HG03103 (cell line): ENCODE data around the gene MIGA2.
A peak's percentile ranks its signal among the peaks of the same experiment; 100 is the strongest.

Source experiments
- ATAC-seq: cut with Tn5 transposase; IDR thresholded peaks from one replicate; pipeline ENCODE4 v1.9.1; 2021; ENCODE audit warnings: low read depth; ENCODE audit not compliant: unreplicated experiment

The MIGA2 gene

GRCh38 chr9:129095908-129096307, 59.5 kb downstream of the MIGA2 start:
- no peak for ATAC-seq

GRCh38 chr9:129097671-129098306, 61.4 kb downstream of the MIGA2 start:
- ATAC-seq: no peak

- ATAC-seq: no peak
These were observed 61.9 kb downstream of the MIGA2 start for GRCh38 chr9:129098328-129098727.

DNA sequence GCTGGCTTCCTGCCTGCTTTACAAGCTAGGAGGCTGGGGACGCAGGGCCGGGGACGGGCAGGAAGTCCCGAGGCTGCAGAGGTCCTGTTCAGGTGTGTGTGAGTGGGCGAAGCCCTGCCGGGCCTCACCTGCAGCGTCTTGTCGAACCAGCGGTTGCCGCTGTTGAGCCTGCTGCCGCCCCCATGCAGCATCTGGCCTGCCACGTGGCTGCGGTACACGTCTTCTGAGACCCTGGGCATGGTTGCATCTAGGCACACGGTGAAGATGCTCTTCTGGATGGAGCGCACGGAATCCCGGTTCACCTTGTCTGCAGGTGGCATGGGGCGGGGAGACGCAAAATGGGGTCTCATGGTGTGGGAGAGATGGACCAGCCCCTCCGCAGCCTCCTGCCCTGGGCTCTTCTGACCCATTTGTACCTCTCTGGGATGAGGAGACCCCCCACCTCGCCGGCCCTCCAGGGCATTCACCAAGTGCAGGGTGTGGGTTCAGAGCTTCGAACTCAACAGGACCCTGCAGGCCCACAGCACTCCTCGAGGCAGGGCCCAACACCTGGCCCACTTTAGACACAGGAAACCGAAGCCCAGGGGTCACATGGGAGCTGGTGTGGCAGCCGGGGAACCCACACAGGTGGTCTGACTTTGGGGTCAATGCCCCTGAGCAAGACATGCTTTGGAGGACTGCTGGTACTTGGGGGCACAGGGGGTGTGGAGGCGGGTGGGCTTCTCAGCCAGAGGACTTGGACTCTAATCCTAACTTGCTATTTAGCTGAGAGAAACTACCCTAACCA, 64.2 kb downstream of the MIGA2 start:
- no peak for ATAC-seq

GRCh38 chr9:129101279-129101678, 64.9 kb downstream of the MIGA2 start:
- no peak for ATAC-seq

DNA sequence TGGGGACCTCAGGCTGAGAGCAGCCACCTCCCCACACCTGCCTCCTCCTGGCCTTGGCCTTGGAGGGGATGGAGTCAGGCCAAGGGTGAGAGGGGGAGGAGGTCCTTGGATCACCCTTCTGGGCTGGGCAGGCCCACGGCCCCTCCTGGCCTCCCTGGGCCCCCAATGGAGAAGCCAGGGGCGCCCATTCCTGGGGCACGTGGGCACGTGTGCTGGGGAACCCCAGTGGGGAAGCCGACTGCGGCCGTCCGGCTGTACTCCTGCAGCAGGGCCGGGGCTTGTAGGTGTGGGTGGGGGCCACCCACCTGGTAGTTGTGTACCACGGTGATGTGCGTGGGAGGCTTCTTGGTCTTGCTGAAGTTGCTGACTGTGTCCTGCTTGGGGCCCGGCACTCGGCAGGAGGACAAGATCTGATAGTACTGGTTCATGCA, 65.7 kb downstream of the MIGA2 start:
- ATAC-seq: no peak

GRCh38 chr9:129102791-129103594, 66.6 kb downstream of the MIGA2 start:
- no peak for ATAC-seq

DNA sequence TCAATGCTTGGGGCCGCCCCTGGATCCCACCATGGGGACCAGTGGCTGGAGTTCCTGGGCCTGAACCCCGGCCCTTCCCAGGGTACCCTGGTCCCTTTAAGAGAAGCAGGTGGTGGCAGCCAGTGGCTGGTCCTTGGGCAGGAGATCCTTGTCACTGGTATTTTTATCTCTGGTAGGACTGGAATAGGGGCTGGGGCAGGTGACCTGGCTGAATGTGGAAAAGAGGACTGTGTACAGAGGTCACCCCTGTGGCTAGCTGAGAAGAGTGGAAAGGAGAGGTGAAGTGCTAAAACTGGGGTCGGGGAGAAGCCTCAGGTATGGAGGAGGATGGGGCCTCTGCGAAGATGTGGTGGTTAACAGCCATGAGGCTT, 67.2 kb downstream of the MIGA2 start:
- ATAC-seq: no peak

DNA sequence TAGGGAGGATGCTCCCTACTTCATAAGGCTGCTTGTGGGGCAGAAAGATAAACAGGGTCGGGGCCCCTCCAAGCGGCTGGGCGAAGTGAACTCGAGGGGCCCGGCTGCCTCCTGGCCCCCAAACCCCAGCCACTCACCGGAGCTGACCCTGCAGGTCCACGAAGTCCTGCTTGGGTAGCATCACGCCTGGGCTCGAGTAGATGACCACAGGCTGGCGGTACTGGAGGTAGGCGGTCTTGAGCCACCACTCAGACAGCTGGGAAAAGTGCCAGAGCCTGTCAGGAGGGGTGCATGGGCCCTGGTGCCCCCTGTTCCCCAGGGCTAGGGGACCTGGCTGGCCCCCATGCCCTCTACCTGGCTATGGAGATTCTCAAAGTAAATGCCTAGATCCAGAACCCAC, 67.6 kb downstream of the MIGA2 start:
- no peak for ATAC-seq

DNA sequence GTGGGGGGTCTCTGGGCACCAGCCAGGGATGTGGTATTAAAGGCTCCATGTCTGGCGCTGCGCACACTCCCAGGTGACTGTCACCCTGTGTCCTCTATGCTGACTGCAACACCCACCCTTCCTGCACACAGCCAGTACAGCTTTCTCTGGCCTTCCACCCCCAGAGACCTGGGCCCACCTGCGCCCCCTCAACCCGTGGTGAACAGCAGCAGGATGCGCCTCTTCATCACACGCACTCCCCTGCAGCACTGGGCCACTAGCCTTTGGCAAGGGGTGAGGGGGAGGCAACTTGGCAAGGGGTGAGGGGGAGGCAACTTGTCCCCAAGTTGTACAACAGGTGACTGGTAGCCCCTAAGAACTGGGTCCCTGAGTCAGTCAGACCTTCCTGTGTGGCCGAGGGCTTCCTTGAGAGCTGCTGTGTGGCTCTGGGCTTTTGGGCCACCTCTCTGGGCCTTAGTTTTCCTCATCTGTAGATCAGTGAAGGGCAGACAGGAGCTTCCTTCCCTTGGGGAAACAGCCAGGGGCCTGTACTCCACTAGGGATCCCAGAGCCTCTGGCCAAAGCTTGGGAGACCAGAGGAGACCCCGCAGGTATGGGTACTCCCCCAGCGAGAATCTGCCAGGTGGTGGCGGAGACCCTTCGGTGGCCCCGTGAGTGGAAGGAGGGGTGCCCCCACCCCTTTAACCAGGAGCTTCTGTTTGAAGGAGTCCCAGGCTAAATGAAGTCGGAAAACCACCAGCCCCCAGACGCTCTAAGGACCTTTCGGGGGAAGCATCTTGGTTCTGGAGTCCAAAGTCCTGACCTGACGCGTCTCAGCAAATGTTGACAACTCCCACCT, 69.7 kb downstream of the MIGA2 start:
- ATAC-seq: no peak

DNA sequence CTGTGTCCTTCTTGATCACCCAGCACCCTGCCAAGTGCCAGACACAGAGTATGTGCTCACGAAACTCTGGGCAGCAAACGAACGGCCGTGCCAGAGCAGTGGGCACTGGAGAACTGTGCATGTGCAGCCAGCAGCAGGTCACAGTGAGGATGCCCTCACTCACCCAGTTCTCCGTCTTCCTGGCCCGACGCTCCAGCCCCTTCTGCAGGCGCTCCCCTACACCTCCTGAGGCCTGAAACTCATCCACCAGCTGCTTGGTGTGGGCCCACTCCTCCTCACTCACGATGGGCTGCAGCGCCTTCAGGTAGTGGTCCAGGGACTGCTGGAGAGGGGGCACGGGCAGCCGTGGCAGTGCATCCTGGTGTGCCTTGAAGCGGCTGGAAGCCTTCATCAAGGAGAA, 71.2 kb downstream of the MIGA2 start:
- no peak for ATAC-seq

DNA sequence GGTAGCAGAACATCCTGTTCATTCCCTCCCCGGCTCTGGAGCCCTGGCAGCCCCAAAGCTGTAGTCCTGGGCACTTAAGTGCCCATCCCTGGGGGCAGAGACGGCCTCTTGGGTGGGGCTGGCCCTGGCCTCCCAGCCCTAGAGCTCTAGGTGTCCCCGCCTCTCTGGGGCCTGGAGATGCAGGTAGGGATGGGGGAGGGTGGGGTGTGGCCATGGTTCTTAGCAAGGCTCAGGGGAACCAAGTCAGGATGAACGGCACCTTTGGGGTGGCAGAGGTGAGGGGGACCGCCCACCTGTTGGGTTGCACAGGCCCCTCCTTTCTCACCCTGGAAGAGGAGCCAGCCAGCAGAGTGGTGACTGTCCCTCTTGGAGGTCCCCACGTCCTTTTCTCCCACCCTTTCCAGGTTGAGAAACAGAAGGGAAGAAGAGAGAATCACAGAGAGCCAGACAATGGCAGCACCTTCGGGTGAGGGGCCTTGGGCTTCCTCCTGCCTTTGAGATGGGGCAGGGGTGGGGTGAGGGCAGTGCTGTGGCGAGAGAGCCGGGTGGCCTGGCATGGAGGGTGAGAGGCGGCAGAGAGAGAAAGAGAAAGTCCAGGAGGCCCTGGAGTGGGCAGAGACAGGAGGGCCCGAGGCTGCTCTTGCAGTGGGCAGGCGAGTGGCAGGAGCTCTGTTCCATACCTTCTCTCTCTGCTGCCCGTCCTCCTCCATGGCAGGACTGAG, 71.8 kb downstream of the MIGA2 start:
- ATAC-seq: no peak

- no peak for ATAC-seq
These were observed 72.5 kb downstream of the MIGA2 start for GRCh38 chr9:129108805-129109536.

DNA sequence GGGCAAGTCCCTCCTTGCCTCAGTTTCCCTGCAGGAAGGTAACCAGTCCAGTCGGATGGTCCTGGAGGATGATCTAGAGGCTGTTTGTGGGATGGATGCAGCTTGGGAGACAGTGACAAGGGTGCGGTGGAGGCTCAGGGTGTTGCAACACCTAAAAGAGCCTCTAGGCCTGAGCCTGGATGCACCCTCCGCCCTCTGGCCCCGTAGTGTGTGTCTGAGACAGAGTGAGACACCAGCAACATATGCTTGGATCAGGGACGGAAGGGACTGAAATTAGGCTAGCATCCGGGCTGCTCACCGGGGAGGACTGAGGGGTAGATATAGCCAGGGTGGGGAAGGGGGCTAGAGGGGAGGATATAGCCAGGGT, 73.1 kb downstream of the MIGA2 start:
- no peak for ATAC-seq

DNA sequence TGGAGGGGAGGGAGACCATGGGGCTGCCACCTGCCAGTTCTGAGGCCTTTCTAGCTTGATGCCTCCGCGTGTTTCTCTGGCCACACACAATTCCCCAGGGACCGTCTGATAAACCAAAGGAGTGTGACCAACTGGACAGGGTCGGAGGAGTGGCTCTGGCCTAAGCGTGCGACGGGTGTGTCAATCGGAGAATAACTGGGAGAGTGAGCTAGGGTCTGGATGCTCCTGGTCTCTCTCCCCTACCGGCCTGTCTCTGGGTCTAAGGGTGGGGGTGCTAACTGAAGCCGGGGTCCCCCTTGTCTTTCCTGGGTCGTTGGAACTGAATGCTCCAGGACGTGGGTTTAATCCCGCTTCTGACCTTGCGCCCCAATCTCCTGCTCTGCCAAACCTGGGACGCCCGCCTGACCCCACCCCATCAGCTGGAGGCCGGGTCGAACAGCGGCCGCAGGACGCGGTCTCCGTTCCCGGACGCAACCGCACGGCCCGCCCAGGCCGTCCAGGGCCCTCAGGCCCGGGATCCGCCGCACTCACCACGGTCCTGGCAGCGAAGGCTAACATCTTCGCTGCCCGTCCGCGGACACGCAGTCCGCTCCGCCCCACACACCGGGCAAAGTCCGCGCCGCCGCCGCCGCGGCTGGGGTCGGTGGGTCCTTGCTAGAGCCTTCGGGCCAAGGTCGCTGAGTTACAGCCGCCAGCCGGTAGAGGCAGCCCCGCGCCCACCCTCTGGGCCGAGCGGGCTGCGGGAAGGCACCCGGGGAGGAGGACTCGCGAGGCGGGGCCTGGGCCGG, 73.7 kb downstream of the MIGA2 start:
- ATAC-seq: peak; percentile 4

DNA sequence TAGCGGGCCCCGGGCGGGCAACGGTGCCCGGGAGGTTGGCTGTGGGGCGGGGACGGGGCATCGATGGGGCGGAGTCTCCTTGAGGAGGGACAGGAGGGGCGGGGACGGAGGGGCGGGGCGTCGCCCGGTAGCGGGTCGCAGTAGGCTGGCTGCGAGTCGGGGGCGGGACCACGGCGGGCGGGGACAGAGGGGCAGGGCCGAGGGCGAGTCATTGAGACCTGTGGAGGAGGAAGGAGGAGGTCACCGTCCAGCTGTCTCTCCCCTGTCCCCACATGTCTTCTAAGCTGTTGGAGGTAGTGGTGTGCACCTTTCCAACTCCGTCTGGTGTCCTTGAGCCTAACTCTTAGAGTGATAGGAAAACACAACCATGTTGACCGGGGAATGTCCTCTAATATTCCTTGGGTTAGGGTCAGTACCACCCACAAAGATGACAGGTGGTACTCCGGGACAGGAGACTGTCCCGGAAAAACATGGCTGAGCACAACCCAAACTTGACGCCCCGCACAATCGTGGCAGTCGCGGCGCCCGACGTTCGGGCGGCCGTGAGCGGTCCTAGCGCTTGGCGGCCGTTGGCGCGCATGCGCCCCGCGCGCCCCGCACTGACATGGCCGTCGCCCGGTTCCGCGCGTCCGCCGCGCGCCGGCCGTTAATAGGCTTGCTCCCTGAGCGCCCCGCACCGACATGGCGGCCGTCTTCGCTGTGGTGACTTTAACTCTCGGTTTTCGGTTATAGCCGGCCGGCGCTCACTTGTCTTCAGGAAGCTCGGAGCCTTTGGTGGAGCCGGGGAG, 74.5 kb downstream of the MIGA2 start, which contains the start of the genes CRAT and PTPA:
Gene CRAT, minus strand, starts transcription at position 54 of the 788 bp plus-strand sequence. CDS start 284 bp downstream, outside the sequence.
Gene PTPA, plus strand, starts transcription at position 676 of the 788 bp plus-strand sequence. CDS start 186 bp downstream, outside the sequence.
- ATAC-seq: peak; percentile 68

DNA sequence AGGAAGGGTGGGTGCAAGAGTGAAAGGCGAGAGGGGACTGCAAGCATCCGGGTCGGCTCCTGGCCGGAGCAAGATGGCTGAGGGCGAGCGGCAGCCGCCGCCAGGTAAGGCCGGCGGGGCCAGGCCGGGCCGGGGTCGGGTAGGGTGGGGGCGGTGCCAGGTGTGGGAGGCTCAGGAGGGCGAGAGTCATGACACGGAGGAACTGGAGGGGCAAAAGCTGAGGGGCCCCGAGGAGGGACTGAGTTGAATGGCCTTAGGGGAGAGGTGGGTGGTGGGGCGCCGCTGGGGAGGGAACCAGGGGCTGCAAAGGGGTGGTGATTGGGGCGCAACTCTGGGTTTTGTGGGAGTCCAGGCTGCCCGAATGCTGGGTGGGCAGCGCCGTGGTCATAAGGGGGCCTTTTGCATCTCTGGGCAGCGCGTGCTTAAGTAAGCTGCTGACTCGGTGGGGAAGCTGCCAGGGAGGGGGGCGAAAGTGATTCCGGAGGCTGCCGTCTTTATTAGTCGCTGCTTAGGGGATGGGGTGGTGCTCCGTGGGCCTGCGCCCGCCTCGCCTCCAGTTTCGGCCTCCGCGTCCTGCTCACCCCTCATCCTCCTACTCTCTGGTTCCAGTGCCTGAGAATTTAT, 75.2 kb downstream of the MIGA2 start:
- ATAC-seq: peak; percentile 14
